WTC11 (cell line): ENCODE data around the gene ATPAF2. TPM values are rescaled to one million over a fixed set of nuclear protein-coding genes. Genes with fewer than 3 reads are reported as not detected.

Experiments
- ATAC-seq: fragments of 200-7000 bp; cut with Tn5 transposase; 2 replicates; pipeline ENCODE4 v1.10.0; 2021; ENCODE audit warnings: mild to moderate bottlenecking, moderate library complexity
- CTCF ChIA-PET: fragments of 300-600 bp; sonication (Branson Sonifier 250); formaldehyde crosslinking; loops from one replicate; lab custom pipeline; 2021; ENCODE audit warnings: antibody characterized with exemption; lab: Charles Lee
- POLR2A ChIA-PET: fragments of 350-600 bp; sonication (Branson Sonifier 250); formaldehyde crosslinking; loops from one replicate; lab custom pipeline; 2021; ENCODE audit warnings: antibody characterized with exemption; lab: Charles Lee
- DNase-seq: peaks from one replicate; pipeline ENCODE4 v3.0.0; 2021; ENCODE audit warnings: low spot score
- H3K27ac Mint-ChIP-seq: 2 replicates; pipeline ENCODE4 v1.8.0; 2021; ENCODE audit warnings: mixed read lengths
- H3K27me3 Mint-ChIP-seq: 2 replicates; pipeline ENCODE4 v1.8.0; 2021; ENCODE audit warnings: low read depth, mild to moderate bottlenecking, moderate library complexity, mixed read lengths
- H3K36me3 Mint-ChIP-seq: 2 replicates; pipeline ENCODE4 v1.8.0; 2021; ENCODE audit warnings: mixed read lengths
- H3K4me1 Mint-ChIP-seq: 2 replicates; pipeline ENCODE4 v1.8.0; 2022; ENCODE audit warnings: mixed read lengths
- H3K4me3 Mint-ChIP-seq: 2 replicates; pipeline ENCODE4 v1.8.0; 2021; ENCODE audit warnings: mild to moderate bottlenecking, moderate library complexity, mixed read lengths
- H3K9me3 Mint-ChIP-seq: 2 replicates; pipeline ENCODE4 v1.8.0; 2021; ENCODE audit warnings: mixed read lengths
- CDX4 ChIP-seq: fragments of 250-450 bp; sonication (Bioruptor Pico); IDR thresholded peaks from 2 replicates; pipeline ENCODE4 v1.9.0; 2021; ENCODE audit warnings: moderate library complexity, mild to moderate bottlenecking, inconsistent platforms, borderline replicate concordance
- EMX1 ChIP-seq: fragments of 250-450 bp; sonication (Bioruptor Pico); IDR thresholded peaks from 2 replicates; pipeline ENCODE4 v1.8.0; 2021; ENCODE audit warnings: mild to moderate bottlenecking
- GTF2I ChIP-seq: fragments of 250-450 bp; sonication (Bioruptor Pico); conservative IDR thresholded peaks from 2 replicates; pipeline ENCODE4 v1.4.0; 2021; ENCODE audit warnings: mild to moderate bottlenecking
- IRF2 ChIP-seq: sonication (generic); formaldehyde crosslinking; IDR thresholded peaks from 2 replicates; pipeline ENCODE4 v1.8.0; 2022; ENCODE audit warnings: low read depth, missing genetic modification reagents, borderline replicate concordance
- JAZF1 ChIP-seq: fragments of 250-450 bp; sonication (Bioruptor Pico); IDR thresholded peaks from 2 replicates; pipeline ENCODE4 v1.9.0; 2021; ENCODE audit warnings: moderate library complexity, mild to moderate bottlenecking, inconsistent platforms
- MAX ChIP-seq: sonication (generic); formaldehyde crosslinking; IDR thresholded peaks from 2 replicates; pipeline ENCODE4 v1.8.0; 2022; ENCODE audit warnings: mild to moderate bottlenecking, missing genetic modification reagents
- NFYB ChIP-seq: sonication (generic); formaldehyde crosslinking; conservative IDR thresholded peaks from 2 replicates; pipeline ENCODE4 v1.8.0; 2022; ENCODE audit warnings: low read depth, missing genetic modification reagents
- SMAD3 ChIP-seq: sonication (generic); formaldehyde crosslinking; IDR thresholded peaks from 2 replicates; pipeline ENCODE4 v1.8.0; 2022; ENCODE audit warnings: missing genetic modification reagents, mild to moderate bottlenecking, borderline replicate concordance
- USF1 ChIP-seq: sonication (generic); formaldehyde crosslinking; IDR thresholded peaks from 2 replicates; pipeline ENCODE4 v1.8.0; 2022; ENCODE audit warnings: mild to moderate bottlenecking, missing genetic modification reagents
- ZBTB21 ChIP-seq: sonication (generic); formaldehyde crosslinking; IDR thresholded peaks from 2 replicates; pipeline ENCODE4 v1.8.1; 2023; ENCODE audit warnings: mild to moderate bottlenecking, missing genetic modification reagents, borderline replicate concordance
- ZBTB43 ChIP-seq: sonication (generic); formaldehyde crosslinking; IDR thresholded peaks from 2 replicates; pipeline ENCODE4 v1.8.1; 2023; ENCODE audit warnings: mild to moderate bottlenecking, missing genetic modification reagents
- ZNF219 ChIP-seq: sonication (generic); formaldehyde crosslinking; IDR thresholded peaks from 2 replicates; pipeline ENCODE4 v1.8.0; 2023; ENCODE audit warnings: missing genetic modification reagents, mild to moderate bottlenecking, borderline replicate concordance
- total RNA-seq: library from RNA; stranded (reverse); gene quantifications from 3 replicates; pipeline ENCODE4 v1.2.3, GENCODE V29; 2021
- TF ChIP-seq, protein P1 (sequence below): fragments of 250-450 bp; sonication (Bioruptor Pico); conservative IDR thresholded peaks from 2 replicates; pipeline ENCODE4 v1.9.0; 2021; ENCODE audit warnings: mild to moderate bottlenecking
- TF ChIP-seq, protein P2 (sequence below): sonication (generic); formaldehyde crosslinking; IDR thresholded peaks from 2 replicates; pipeline ENCODE4 v1.8.1; 2023; ENCODE audit warnings: mild to moderate bottlenecking, missing genetic modification reagents
- TF ChIP-seq, protein P3 (sequence below): sonication (generic); formaldehyde crosslinking; conservative IDR thresholded peaks from 2 replicates; pipeline ENCODE4 v1.8.1; 2023; ENCODE audit warnings: mild to moderate bottlenecking, low read depth, missing genetic modification reagents, moderate library complexity
- TF ChIP-seq, protein P4 (sequence below): sonication (generic); formaldehyde crosslinking; IDR thresholded peaks from 2 replicates; pipeline ENCODE4 v1.8.1; 2023; ENCODE audit warnings: mild to moderate bottlenecking, moderate library complexity, missing genetic modification reagents

ATPAF2 gene
- total RNA-seq, 1 experiment from 2014 or later, result 33.5 TPM

GRCh38 chr17:18018411-18018921 is 20.5 kb downstream of the ATPAF2 start:
- H3K36me3 Mint-ChIP-seq, result no peaks in the 10 kb centered on the region
- POLR2A ChIA-PET, result no interaction called here
- no peak for DNase-seq
- TF ChIP-seq, protein P1, sequence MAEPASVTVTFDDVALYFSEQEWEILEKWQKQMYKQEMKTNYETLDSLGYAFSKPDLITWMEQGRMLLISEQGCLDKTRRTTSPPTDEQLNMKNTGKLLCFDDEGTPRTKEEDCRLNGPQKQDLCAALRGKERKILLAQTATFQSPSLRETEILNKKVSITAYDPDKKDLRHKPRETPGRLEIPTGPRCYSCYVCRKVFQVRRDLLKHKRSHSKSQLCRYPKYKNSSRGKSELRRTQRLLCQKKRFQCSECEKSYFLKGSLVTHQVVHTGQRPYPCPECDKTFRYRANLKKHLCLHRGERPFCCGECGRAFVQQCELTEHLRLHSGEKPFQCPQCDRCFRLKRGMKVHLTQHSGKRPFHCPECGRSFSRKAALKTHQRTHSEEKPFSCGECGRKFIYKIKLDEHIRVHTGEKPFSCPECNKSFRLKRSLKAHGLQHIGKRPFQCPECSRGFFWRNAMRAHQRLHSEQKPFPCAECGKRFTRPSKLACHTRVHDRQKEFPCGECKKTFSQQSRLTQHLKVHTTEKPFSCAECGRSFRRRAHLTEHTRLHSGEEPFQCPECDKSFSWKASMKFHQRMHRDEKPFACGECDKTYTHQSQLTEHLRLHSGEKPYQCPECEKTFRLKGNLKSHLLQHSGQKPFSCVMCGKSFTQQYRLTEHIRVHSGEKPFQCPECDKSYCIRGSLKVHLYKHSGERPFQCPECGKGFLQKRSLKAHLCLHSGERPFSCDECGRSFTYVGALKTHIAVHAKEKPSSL (CRISPR knock-in tag), result no peak
- no peak for TF ChIP-seq EMX1
- no peak for TF ChIP-seq ZBTB21
- TF ChIP-seq USF1 (CRISPR knock-in tag), result no peak
- TF ChIP-seq MAX (CRISPR knock-in tag), result no peak
- TF ChIP-seq, all 79 proteins: peak for 0
- no peaks in the 10 kb centered on the region for H3K27me3 Mint-ChIP-seq
- H3K4me1 Mint-ChIP-seq, result peaks cover 4% of the 10 kb centered on the region; the same call in 1 of the 2 replicates
- ATAC-seq, result no peak
- peak overlapping the region; percentile 69; the same call in 1 of the 2 replicates for H3K27ac Mint-ChIP-seq
- H3K4me3 Mint-ChIP-seq, result no peak overlapping the region
- H3K9me3 Mint-ChIP-seq, result no peaks in the 10 kb centered on the region
- CTCF ChIA-PET, result interaction anchor here (0.9 to 1.5 kb wide), 2 partner anchors 13 to 159 kb away, joined by 3 to 4 read pairs; no protein-coding TSS in a partner anchor

GRCh38 chr17:18017958-18018357 is 21.0 kb downstream of the ATPAF2 start:
- CTCF ChIA-PET, result interaction anchor here (0.9 kb wide), 1 partner anchor 13 kb away, joined by 3 read pairs; no protein-coding TSS in a partner anchor
- TF ChIP-seq, protein P2, sequence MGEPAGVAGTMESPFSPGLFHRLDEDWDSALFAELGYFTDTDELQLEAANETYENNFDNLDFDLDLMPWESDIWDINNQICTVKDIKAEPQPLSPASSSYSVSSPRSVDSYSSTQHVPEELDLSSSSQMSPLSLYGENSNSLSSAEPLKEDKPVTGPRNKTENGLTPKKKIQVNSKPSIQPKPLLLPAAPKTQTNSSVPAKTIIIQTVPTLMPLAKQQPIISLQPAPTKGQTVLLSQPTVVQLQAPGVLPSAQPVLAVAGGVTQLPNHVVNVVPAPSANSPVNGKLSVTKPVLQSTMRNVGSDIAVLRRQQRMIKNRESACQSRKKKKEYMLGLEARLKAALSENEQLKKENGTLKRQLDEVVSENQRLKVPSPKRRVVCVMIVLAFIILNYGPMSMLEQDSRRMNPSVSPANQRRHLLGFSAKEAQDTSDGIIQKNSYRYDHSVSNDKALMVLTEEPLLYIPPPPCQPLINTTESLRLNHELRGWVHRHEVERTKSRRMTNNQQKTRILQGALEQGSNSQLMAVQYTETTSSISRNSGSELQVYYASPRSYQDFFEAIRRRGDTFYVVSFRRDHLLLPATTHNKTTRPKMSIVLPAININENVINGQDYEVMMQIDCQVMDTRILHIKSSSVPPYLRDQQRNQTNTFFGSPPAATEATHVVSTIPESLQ (CRISPR knock-in tag), result no peak
- TF ChIP-seq IRF2 (CRISPR knock-in tag), result no peak
- no peak for TF ChIP-seq ZNF219
- no peak for TF ChIP-seq NFYB
- TF ChIP-seq CDX4 (CRISPR knock-in tag), result no peak
- TF ChIP-seq, protein P3, sequence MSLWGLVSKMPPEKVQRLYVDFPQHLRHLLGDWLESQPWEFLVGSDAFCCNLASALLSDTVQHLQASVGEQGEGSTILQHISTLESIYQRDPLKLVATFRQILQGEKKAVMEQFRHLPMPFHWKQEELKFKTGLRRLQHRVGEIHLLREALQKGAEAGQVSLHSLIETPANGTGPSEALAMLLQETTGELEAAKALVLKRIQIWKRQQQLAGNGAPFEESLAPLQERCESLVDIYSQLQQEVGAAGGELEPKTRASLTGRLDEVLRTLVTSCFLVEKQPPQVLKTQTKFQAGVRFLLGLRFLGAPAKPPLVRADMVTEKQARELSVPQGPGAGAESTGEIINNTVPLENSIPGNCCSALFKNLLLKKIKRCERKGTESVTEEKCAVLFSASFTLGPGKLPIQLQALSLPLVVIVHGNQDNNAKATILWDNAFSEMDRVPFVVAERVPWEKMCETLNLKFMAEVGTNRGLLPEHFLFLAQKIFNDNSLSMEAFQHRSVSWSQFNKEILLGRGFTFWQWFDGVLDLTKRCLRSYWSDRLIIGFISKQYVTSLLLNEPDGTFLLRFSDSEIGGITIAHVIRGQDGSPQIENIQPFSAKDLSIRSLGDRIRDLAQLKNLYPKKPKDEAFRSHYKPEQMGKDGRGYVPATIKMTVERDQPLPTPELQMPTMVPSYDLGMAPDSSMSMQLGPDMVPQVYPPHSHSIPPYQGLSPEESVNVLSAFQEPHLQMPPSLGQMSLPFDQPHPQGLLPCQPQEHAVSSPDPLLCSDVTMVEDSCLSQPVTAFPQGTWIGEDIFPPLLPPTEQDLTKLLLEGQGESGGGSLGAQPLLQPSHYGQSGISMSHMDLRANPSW (CRISPR knock-in tag), result no peak

DNA sequence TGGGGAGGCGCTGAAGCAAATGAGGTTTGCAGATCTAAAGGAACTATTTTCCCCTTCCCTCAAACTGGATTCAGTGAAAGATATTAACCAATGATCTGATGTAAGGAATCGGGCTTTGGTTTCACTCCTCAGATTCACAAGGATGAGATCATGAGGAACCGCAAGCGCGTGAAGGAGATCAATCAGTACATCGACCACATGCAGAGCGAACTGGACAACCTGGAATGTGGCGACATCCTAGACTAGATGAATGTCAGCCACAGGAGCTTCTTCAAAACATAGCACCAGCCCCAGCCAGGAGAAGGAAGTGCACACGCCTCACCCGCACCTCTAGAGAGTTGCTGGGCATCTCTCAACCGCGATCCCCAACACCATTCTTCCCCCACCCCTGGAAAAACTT is 22.5 kb downstream of the ATPAF2 start:
- no peak for ATAC-seq
- TF ChIP-seq JAZF1 (CRISPR knock-in tag) (no peak), GTF2I (CRISPR knock-in tag) (no peak), ZBTB43 (CRISPR knock-in tag) (no peak), ZBTB21 (no peak), SMAD3 (CRISPR knock-in tag) (no peak), NFYB (no peak)
- TF ChIP-seq, protein P4, sequence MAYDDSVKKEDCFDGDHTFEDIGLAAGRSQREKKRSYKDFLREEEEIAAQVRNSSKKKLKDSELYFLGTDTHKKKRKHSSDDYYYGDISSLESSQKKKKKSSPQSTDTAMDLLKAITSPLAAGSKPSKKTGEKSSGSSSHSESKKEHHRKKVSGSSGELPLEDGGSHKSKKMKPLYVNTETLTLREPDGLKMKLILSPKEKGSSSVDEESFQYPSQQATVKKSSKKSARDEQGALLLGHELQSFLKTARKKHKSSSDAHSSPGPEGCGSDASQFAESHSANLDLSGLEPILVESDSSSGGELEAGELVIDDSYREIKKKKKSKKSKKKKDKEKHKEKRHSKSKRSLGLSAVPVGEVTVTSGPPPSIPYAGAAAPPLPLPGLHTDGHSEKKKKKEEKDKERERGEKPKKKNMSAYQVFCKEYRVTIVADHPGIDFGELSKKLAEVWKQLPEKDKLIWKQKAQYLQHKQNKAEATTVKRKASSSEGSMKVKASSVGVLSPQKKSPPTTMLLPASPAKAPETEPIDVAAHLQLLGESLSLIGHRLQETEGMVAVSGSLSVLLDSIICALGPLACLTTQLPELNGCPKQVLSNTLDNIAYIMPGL (CRISPR knock-in tag), result no peak

More at GRCh38 chr17:18017958-18018357, 21.0 kb downstream of the ATPAF2 start:
- POLR2A ChIA-PET, result no interaction called here
- Mint-ChIP-seq H3K9me3 (no peaks in the 10 kb centered on the region), H3K4me1 (peaks cover 4% of the 10 kb centered on the region; the same call in 1 of the 2 replicates), H3K27me3 (no peaks in the 10 kb centered on the region), H3K36me3 (no peaks in the 10 kb centered on the region), H3K27ac (peak overlapping the region; percentile 69), H3K4me3 (no peak overlapping the region)
- DNase-seq (no peak), ATAC-seq (no peak)

More for the DNA sequence above, 22.5 kb downstream of the ATPAF2 start:
- POLR2A ChIA-PET, result no interaction called here
- Mint-ChIP-seq H3K9me3 (no peaks in the 10 kb centered on the region), H3K27me3 (no peaks in the 10 kb centered on the region), H3K4me1 (peaks cover 4% of the 10 kb centered on the region; the same call in 1 of the 2 replicates), H3K27ac (no peak overlapping the region), H3K4me3 (no peak overlapping the region), H3K36me3 (no peaks in the 10 kb centered on the region)
- DNase-seq, result no peak
- CTCF ChIA-PET, result no interaction called here
